HepG2 (cell line): ENCODE measurements around the gene DOK4. TPM values are rescaled to one million over a fixed set of nuclear protein-coding genes. Genes with fewer than 3 reads are reported as not detected.

Source experiments
- ARNT2 ChIP-seq: sonication (generic); formaldehyde crosslinking; IDR thresholded peaks from 2 replicates; pipeline ENCODE4 v1.8.0; 2022; ENCODE audit warnings: mild to moderate bottlenecking, low read depth, missing genetic modification reagents, moderate library complexity
- LCORL ChIP-seq, 2 experiments: fragments of 450-650 bp in 1 of 2; sonication (generic) in 1 of 2; formaldehyde crosslinking in 1 of 2; IDR thresholded peaks; 2 replicates each; pipeline versions ENCODE4 v1.5.0 to v1.6.1; 2017 to 2020; ENCODE audit warnings: antibody characterized with exemption in 1 of 2, missing genetic modification reagents in 1 of 2
- MXD4 ChIP-seq: IDR thresholded peaks from 2 replicates; pipeline ENCODE4 v1.6.1; 2016; ENCODE audit warnings: mild to moderate bottlenecking, missing biosample characterization, missing genetic modification reagents
- MZF1 ChIP-seq: sonication (generic); formaldehyde crosslinking; IDR thresholded peaks from 2 replicates; pipeline ENCODE4 v1.8.1; 2023; ENCODE audit warnings: mild to moderate bottlenecking, missing genetic modification reagents, borderline replicate concordance
- NCOA2 ChIP-seq: sonication (generic); formaldehyde crosslinking; IDR thresholded peaks from 2 replicates; pipeline ENCODE4 v1.8.0; 2022; ENCODE audit warnings: inconsistent platforms
- TAF1 ChIP-seq: sonication (generic); formaldehyde crosslinking; IDR thresholded peaks from 2 replicates; pipeline ENCODE4 v1.4.0; 2020; ENCODE audit warnings: missing genetic modification reagents
- ZBTB3 ChIP-seq: sonication (generic); formaldehyde crosslinking; IDR thresholded peaks from 2 replicates; pipeline ENCODE4 v1.4.0; 2020; ENCODE audit warnings: low read depth, mild to moderate bottlenecking, moderate library complexity, missing genetic modification reagents, borderline replicate concordance
- ZIK1 ChIP-seq: sonication (generic); formaldehyde crosslinking; IDR thresholded peaks from 2 replicates; pipeline ENCODE4 v1.5.0; 2020; ENCODE audit warnings: mild to moderate bottlenecking, low read depth, missing genetic modification reagents, borderline replicate concordance
- ZNF124 ChIP-seq: sonication (generic); formaldehyde crosslinking; IDR thresholded peaks from 2 replicates; pipeline ENCODE4 v1.4.0; 2020; ENCODE audit warnings: missing genetic modification reagents
- ZNF44 ChIP-seq: sonication (generic); formaldehyde crosslinking; IDR thresholded peaks from 2 replicates; pipeline ENCODE4 v1.5.1; 2020; ENCODE audit warnings: mild to moderate bottlenecking, missing genetic modification reagents
- ZNF788 ChIP-seq: sonication (generic); formaldehyde crosslinking; IDR thresholded peaks from 2 replicates; pipeline ENCODE4 v1.5.0; 2020; ENCODE audit warnings: mild to moderate bottlenecking, missing genetic modification reagents, borderline replicate concordance
- polyA plus RNA-seq, 8 experiments: library from polyadenylated mRNA; depleted of rRNA in 3 of 8; stranded (reverse) in 7 of 8; unstranded in 1 of 8; fragments of >200 nt; fragmentation: Illumina TruSeq in 4 of 8; extraction: Trizol in 4 of 8; gene quantifications; 2 replicates each; pipeline versions ENCODE4 v1.2.1 to v1.2.3, GENCODE V29; 2011 to 2016; ENCODE audit warnings: low read depth in 4 of 8, missing spikeins in 1 of 8, mixed read lengths in 1 of 8; ENCODE audit not compliant: insufficient read depth in 1 of 8
- total RNA-seq, 5 experiments: library from RNA; depleted of rRNA; stranded (reverse); fragments of >200 nt; fragmentation: Illumina TruSeq; extraction: Trizol; gene quantifications; 2 replicates each; pipeline ENCODE4 v1.2.3, GENCODE V29; 2016; ENCODE audit warnings: low read depth in 1 of 5
- TF ChIP-seq, protein P1 (sequence below): sonication (generic); formaldehyde crosslinking; IDR thresholded peaks from 2 replicates; pipeline ENCODE4 v1.4.0; 2020; ENCODE audit warnings: low read depth, missing genetic modification reagents
- TF ChIP-seq, protein P2 (sequence below): sonication (generic); formaldehyde crosslinking; IDR thresholded peaks from 2 replicates; pipeline ENCODE4 v1.4.0; 2020; ENCODE audit warnings: mild to moderate bottlenecking, missing genetic modification reagents, borderline replicate concordance
- TF ChIP-seq, protein P3 (sequence below): fragments of 450-650 bp; IDR thresholded peaks from 2 replicates; pipeline ENCODE4 v1.6.1; 2017; ENCODE audit warnings: mild to moderate bottlenecking
- TF ChIP-seq, protein P4 (sequence below): sonication (generic); formaldehyde crosslinking; IDR thresholded peaks from 2 replicates; pipeline ENCODE4 v1.5.1; 2020; ENCODE audit warnings: mild to moderate bottlenecking, missing genetic modification reagents, borderline replicate concordance

DOK4 gene
- total and polyA plus RNA-seq, 2 of the 13 experiments (the other 11 are each of a cell fraction or from before 2014, with no cell fraction given), result 52.7 to 70.0 TPM

DNA sequence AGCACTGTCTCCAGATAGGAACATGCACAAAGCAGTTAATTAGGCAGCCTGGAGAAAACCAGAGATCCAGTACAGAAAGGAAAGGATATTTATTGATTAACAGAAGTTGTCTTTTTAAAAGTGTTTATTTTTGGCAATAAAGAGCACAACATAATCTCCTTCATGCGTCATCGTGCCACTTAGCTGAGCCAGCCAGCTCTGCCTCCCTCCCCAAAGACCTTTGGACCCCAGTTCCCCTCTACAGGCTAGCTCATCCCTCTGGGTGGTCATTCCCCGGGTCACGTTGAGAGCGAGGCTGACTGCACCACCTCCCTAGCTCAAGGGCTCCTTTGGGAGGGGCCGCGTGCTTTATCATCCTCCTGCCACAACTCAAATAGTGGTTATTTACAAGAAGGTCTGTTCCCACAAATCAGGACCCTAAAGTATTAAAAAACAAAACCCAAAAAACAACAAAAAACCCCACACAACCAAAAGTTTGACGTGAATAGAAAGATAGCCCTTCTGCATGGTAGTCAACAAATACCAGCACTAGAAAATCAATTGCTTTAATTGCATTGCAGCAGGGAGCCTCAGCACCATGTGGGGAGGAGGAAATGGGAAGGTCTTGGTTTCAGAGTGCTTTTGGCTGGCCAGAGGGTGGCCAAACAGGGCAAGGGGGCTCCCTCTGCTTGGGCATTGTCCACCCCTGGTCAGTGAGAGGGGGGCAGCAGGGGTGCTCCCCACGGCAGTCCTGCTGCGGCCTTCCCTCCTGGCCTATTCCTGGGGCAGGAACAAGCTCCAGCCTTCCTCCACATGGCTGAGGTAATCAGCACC, 14.2 kb downstream of the DOK4 start (continued):
- TF ChIP-seq, protein P1, sequence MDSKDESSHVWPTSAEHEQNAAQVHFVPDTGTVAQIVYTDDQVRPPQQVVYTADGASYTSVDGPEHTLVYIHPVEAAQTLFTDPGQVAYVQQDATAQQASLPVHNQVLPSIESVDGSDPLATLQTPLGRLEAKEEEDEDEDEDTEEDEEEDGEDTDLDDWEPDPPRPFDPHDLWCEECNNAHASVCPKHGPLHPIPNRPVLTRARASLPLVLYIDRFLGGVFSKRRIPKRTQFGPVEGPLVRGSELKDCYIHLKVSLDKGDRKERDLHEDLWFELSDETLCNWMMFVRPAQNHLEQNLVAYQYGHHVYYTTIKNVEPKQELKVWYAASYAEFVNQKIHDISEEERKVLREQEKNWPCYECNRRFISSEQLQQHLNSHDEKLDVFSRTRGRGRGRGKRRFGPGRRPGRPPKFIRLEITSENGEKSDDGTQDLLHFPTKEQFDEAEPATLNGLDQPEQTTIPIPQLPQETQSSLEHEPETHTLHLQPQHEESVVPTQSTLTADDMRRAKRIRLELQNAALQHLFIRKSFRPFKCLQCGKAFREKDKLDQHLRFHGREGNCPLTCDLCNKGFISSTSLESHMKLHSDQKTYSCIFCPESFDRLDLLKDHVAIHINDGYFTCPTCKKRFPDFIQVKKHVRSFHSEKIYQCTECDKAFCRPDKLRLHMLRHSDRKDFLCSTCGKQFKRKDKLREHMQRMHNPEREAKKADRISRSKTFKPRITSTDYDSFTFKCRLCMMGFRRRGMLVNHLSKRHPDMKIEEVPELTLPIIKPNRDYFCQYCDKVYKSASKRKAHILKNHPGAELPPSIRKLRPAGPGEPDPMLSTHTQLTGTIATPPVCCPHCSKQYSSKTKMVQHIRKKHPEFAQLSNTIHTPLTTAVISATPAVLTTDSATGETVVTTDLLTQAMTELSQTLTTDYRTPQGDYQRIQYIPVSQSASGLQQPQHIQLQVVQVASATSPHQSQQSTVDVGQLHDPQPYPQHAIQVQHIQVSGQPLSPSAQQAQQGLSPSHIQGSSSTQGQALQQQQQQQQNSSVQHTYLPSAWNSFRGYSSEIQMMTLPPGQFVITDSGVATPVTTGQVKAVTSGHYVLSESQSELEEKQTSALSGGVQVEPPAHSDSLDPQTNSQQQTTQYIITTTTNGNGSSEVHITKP (CRISPR knock-in tag), result peak; percentile 91
- TF ChIP-seq ZBTB3 (CRISPR knock-in tag) (no peak), ZIK1 (CRISPR knock-in tag) (no peak), MZF1 (CRISPR knock-in tag) (no peak), LCORL (IDR thresholded peaks at IDR 0.05) (no peak), LCORL (CRISPR knock-in tag; IDR thresholded peaks at IDR 0.05) (peak; percentile 84; the same call in 1 of the 2 replicates), ZNF124 (CRISPR knock-in tag) (no peak), ZNF44 (CRISPR knock-in tag) (no peak), ZNF788 (CRISPR knock-in tag) (peak; percentile 51; the same call in 1 of the 2 replicates), MXD4 (CRISPR knock-in tag) (peak; percentile 83), TAF1 (CRISPR knock-in tag) (peak; percentile 31; the same call in 1 of the 2 replicates), ARNT2 (CRISPR knock-in tag) (no peak; the same call in 1 of the 2 replicates), NCOA2 (CRISPR knock-in tag) (peak; percentile 52)
- TF ChIP-seq, protein P2, sequence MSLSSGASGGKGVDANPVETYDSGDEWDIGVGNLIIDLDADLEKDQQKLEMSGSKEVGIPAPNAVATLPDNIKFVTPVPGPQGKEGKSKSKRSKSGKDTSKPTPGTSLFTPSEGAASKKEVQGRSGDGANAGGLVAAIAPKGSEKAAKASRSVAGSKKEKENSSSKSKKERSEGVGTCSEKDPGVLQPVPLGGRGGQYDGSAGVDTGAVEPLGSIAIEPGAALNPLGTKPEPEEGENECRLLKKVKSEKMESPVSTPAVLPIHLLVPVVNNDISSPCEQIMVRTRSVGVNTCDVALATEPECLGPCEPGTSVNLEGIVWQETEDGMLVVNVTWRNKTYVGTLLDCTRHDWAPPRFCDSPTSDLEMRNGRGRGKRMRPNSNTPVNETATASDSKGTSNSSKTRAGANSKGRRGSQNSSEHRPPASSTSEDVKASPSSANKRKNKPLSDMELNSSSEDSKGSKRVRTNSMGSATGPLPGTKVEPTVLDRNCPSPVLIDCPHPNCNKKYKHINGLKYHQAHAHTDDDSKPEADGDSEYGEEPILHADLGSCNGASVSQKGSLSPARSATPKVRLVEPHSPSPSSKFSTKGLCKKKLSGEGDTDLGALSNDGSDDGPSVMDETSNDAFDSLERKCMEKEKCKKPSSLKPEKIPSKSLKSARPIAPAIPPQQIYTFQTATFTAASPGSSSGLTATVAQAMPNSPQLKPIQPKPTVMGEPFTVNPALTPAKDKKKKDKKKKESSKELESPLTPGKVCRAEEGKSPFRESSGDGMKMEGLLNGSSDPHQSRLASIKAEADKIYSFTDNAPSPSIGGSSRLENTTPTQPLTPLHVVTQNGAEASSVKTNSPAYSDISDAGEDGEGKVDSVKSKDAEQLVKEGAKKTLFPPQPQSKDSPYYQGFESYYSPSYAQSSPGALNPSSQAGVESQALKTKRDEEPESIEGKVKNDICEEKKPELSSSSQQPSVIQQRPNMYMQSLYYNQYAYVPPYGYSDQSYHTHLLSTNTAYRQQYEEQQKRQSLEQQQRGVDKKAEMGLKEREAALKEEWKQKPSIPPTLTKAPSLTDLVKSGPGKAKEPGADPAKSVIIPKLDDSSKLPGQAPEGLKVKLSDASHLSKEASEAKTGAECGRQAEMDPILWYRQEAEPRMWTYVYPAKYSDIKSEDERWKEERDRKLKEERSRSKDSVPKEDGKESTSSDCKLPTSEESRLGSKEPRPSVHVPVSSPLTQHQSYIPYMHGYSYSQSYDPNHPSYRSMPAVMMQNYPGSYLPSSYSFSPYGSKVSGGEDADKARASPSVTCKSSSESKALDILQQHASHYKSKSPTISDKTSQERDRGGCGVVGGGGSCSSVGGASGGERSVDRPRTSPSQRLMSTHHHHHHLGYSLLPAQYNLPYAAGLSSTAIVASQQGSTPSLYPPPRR (CRISPR knock-in tag), result peak; percentile 30; the same call in 1 of the 2 replicates
- TF ChIP-seq, protein P3, sequence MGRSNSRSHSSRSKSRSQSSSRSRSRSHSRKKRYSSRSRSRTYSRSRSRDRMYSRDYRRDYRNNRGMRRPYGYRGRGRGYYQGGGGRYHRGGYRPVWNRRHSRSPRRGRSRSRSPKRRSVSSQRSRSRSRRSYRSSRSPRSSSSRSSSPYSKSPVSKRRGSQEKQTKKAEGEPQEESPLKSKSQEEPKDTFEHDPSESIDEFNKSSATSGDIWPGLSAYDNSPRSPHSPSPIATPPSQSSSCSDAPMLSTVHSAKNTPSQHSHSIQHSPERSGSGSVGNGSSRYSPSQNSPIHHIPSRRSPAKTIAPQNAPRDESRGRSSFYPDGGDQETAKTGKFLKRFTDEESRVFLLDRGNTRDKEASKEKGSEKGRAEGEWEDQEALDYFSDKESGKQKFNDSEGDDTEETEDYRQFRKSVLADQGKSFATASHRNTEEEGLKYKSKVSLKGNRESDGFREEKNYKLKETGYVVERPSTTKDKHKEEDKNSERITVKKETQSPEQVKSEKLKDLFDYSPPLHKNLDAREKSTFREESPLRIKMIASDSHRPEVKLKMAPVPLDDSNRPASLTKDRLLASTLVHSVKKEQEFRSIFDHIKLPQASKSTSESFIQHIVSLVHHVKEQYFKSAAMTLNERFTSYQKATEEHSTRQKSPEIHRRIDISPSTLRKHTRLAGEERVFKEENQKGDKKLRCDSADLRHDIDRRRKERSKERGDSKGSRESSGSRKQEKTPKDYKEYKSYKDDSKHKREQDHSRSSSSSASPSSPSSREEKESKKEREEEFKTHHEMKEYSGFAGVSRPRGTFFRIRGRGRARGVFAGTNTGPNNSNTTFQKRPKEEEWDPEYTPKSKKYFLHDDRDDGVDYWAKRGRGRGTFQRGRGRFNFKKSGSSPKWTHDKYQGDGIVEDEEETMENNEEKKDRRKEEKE, result no peak
- TF ChIP-seq, protein P4, sequence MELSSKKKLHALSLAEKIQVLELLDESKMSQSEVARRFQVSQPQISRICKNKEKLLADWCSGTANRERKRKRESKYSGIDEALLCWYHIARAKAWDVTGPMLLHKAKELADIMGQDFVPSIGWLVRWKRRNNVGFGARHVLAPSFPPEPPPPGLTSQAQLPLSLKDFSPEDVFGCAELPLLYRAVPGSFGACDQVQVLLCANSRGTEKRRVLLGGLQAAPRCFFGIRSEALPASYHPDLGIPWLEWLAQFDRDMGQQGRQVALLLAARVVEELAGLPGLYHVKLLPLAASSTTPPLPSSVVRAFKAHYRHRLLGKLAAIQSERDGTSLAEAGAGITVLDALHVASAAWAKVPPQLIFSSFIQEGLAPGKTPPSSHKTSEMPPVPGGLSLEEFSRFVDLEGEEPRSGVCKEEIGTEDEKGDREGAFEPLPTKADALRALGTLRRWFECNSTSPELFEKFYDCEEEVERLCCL (CRISPR knock-in tag), result no peak
